Activated CD8-positive, alpha-beta memory T cell treated with anti-CD3 and anti-CD28 coated beads, Interleukin-2, amount 50 U/mL, for 1 hour (primary cell): ENCODE data around the gene HAND2.

ENCODE experiments used
- DNase-seq: peaks from one replicate; pipeline ENCODE4 v3.0.0-alpha.2; 2020; ENCODE audit errors: extremely low read depth

Gene HAND2

DNA sequence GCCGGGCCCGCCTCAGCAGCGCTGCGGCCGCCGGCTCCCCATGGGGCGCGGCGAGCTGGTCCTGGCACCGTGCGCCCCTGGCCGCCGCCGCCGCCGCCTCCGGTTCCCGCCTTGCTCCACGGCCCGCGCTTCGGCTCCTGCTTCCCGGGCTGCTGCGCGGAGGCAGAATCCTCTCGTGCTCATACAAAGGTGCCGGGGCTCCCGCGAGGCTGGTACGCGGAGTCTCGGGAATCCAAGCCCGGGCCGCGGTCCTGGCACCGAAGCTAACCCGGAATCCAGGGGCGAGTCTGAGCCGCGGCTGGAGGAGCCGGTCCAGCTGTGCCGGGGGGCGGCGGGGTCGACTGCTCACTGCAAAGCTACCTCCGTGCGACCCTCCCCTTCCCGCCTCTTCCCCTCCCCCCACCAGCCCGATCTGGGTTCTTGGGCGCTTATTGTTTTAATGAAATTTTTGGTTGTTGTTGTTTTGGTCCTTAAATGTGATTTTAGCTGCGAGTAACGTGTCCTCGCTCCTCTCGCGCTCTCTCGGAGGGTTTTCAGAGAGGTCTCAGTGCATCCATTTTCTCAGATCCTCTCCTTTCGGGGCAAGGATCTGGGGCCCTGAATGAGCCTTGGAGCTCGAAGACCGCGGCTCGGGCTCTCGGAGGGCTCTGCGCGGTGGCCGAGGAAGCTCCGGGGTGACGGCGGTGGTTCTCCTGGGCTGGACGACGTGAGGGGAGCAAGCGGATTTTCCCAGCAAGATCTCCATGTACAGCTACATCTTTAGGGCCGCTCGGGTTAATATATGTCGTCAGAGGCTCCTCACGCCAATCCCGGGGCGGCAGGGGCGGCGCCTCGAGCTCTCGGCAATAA is at the start of gene HAND2:
Gene HAND2, minus strand, starts transcription at position 753 of the 849 bp plus-strand sequence. CDS start 940 bp downstream, outside the sequence.
- DNase-seq: no peak

DNA sequence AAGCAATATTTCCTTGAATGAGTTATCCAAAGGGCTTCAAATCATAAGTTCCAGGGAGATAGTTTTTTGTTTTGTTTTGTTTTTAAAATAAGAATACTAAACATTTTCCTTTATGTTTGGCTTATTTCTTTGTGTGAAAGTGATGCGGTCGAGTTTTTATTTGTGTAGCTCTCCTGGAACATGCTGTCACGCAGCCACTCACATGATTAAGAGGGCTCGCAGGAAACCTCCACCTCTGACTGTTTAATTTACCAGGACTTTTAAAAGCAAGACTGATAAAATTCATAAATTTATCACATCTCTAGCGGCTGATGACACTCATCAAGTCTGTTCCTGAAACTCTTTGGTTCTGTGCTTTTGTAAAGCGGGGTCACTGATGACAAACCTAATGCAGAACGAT is 48.9 kb upstream of the HAND2 start:
- no peak for DNase-seq

DNA sequence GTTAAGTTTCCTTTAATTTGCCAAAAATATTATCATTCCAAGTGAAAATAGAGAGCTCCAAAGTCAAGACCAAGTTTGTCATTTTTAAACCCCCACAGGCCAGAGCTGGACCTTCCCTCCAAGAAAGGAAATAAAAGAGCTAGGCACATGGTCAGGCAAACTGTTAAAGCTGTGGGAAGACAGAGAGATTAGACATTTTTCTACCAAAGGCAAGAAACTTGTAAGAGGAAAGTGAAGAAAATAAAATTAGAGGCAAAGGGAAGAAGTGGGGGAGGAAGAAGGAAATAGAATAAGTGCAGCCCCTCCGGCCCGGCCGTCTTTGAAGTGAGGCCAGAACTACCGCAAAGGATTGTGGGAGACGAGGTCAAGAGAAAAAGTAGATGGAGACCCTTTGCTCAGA is 47.9 kb upstream of the HAND2 start:
- no peak for DNase-seq

DNA sequence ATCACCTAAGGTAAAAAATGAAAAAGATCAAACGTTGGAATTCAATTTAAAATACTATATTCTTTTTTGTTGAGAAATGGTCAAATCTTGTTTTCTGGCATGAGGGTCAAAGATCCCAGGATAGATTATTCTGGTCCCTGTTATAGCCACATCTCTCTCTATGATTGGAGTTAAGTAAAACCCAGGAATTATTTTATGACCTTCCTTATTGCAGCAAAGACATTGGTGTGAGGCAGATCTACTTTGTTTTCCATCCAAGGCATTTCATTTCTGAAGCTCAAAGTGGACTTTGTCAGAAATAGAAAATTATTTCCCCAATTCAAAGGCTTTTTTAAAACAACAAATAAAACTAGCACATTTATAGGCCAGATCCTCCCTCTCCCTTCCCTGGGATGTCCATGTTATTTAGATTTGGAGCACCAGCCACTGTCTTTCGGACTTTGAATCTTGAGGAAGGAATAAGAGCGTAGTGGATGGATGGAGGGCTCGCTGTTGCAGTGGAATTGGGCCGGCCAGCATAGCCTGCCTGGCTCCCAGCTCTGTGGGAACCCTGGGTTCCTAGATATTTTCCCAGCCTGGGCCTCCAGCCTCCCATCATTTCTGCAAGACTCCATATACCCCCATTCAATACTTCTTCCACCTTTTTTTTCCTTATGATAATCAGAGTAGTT is 45.6 kb upstream of the HAND2 start:
- no peak for DNase-seq

DNA sequence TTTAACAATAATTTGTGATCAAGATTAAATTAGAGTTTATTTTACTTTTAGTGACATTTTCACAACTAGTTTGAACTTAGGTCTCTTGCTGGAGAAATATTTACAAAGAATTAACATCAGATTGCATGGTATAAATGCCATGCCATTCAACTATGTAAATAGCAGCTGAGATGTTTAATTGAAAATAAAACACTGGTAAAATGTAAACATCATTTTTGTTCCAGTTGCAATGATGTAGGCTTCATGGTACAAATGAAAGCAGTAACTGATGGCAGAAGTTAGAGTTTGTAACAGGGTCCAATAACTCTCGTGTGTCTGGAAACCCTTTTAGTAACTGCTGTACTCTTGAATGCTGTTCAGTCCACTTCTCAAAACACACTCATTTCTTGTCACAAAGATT is 43.7 kb upstream of the HAND2 start:
- no peak for DNase-seq

DNA sequence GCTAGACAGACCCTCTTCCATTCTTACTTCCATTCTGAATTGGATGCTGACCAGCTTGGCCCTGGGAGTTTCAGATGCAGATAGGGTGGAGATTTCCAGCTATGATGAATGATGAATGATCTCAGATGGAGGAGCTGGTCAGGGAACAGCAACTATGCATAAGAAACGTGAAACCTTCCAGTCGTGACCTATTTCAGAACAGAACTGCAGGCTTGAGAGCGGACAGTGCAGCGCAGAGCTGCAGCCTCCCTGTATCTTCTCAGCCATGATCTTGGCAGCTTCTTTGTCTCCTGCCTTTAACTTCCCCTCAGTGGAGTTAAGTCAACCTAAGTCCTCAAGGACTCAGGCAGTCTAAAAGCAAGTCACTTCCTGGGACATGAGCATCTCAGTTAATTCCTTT is 43.3 kb upstream of the HAND2 start:
- DNase-seq: no peak

DNA sequence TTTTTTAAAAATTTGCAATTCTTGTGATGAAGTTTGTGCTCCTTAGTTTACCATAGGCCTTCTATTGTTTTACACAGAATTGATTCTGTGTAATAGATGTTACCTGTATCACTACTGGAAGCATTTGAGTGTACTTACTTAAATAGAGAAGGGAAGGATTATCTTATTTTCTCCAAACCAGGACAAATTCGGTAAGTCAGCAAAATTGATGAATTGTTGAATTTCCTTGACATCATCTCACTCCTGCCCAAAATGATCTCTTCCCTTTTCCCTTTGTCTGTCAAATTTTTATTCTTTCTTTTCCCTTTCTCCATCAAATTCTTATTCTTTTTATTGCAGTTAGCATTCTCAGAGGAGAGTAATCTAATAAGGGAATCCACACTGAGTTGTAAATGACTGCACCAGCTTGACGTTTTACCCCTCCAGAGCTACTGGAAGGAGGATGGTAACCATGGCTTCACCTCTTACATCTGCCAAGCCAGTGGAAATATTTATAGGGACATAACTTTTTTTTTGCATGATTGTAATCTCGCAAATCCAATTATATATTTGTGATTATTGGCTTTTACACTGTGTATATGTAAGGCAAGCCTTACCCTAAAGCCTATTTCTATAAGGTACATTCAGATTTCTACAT is 42.6 kb upstream of the HAND2 start:
- no peak for DNase-seq

DNA sequence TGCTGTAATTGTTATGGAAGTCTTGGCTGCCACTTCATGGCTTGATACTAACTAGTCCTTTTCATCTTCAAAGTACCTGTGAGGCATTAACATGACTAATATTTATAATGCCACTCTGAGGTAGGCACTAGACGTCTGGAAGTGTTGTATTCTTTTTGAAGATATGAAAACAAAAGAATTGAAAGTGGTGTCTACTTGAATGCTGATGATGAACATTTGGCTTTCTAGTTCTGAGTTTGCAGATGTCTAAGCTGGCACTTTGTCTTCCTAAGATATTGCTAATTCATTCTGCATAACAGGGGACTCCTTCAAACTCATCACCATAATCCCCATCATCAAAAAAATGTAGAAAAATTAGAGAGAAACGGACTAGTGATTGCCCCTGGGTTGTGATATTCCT is 41.6 kb upstream of the HAND2 start:
- no peak for DNase-seq

DNA sequence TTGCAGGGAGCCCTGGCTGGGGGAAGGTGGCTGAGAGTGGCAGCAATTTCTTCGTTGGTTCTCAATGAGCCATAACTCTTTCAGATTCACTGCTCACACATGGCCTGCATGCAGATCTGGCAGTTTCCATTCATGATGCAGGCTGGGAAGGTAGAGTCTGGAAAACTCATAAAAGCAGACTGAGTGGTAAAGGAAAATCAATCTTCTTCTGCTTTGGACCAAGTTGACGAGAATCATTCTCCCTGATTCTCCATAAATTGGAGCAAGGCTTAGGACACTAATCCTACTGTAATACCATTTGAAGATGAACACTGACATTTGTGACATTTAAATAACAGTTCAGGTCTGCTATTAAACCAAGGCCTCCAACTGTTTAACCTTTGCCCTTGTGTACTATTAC is 35.3 kb upstream of the HAND2 start:
- DNase-seq: no peak

DNA sequence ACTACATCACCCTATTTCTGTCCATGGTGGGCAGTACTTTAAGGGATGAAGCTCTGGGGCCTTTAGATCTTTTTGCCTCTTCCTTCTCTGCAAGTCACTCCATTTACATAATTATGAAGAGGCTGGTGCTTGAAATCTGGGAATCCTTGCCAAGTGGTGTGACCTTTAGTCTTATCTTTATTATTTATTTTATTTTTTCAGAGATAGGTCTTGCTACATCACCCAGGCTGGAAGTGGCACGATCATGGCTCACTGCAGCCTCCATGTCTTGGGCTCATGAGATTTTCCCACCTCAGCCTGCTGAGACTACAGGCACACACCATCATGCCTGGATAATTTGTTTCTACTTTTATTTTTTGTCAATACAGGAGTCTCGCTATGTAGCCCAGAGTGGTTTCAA is 34.4 kb upstream of the HAND2 start:
- no peak for DNase-seq

DNA sequence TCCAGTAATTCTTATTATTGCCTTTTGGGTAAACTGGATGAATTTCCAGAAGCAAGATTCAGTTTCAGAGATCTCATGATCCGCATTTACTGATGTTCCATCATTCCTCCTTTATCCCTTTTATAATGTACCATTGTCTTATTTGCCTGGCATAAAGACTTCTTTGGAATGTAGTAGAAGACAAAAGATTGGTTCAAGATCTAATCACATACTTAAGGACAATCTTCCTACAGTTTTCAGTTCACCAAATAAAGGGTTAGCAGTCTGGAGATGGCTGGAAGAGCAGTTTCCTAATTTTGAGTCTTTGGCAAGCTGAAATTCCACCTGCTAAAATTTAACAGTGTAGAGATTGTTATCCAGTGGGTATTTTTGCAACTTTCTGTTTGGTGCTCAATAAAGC is 30.9 kb upstream of the HAND2 start:
- DNase-seq: no peak

DNA sequence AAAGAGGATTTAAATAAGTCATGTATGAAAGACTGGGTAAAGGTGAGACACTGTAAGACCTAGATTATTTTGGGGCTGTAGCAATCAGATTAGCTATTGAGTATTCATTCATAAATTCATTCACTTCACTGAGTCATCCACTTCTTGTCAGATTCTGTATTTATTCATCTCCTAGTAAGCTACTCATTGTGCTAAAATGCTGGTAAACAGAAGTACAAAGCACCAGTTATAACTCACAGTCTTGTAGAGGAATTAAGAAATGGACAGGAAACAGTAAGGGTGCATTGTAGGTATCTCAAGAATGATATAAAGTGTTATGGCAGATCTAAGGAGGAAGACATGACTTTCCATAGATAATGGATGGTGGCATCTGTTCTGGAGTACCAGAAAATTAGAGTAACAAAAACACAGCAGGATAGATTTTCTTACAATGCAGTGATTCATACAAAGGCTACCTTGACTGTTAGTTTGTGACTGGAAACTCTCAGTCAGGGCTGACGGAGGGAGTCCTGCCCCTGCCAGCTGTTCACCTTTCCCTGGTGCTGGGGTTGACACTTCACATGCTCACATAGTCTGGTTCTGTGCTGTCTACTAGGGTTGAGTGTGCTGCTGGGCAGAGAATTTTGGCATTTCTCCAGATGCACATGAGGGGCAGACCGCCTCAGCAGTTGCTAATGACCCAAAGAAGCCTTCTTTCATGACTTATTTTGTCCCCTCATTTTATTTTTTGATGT is 26.5 kb upstream of the HAND2 start:
- no peak for DNase-seq

DNA sequence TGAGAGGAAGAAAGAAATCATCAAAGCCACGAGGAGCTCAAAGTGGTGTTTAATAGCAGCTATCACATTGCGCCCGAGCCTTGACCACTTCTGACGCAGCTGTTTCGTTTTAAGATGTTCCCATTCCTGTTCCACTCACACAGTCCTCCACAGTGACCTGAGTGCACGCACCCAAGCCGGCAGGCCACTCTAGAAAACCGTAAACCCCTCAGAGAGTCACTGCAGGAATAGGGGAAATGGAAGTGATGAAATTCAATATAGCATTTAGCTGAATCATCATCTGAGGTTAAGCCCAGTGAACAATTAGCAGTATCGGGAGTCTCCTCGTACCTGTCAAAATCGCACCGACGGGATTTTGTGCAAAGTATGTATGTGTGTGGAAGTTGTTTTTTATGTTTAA is 17.9 kb upstream of the HAND2 start:
- DNase-seq: no peak

DNA sequence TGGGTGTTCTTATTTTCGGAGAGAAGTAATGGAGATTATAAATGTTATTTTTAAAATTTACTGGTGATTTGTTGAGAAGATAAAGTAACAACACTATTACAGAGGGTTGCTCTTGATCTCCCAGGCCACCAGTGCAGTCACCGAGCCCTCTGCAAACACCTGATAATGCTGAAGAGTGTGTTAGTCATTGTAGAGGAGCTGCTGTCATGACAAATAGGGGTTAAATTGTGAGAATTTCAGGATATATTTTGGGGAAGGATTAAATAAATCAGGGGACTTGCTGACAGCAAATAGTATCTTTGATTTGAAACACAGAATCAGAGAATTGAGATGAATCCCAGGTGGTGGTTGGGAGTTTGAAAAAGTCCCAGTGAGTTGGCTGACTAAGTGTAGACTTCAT is 16.7 kb upstream of the HAND2 start:
- DNase-seq: no peak

DNA sequence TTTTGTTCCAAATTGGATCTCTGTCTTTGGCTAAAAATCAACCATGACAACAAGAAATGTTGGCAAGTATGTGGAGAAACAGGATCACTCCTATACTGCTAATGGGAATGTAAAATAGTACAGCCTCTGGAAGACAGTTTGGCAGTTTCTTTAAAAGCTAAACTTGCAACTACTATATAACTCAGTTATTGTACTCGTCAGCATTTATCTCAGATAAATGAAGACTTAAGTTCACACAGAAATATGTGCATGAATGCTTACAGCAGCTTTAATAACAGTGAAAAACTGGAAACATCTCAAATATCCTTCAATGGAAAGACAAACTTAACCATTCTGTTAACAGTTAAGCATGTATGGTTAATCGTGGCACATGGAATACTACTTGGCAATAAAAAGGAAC is 15.4 kb upstream of the HAND2 start:
- no peak for DNase-seq

DNA sequence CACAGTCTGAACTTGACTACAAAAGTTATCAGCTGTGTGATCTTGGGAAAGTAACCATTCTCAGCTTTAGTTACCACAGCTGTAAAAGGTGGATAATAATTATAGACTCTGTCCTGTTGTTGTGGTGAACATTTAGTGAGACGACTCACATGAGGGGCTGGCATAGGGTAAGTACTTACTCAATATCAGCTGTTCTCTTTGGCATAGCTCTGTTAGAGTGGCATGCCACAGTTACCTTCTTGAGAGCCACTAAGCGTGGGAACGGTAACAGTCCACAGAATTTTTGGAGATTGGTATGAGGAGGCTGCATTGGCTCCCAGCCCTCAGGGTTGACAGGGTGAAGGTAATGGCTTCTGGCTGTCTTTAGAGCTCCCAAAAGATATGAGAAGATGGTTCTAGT is 13.2 kb upstream of the HAND2 start:
- no peak for DNase-seq

DNA sequence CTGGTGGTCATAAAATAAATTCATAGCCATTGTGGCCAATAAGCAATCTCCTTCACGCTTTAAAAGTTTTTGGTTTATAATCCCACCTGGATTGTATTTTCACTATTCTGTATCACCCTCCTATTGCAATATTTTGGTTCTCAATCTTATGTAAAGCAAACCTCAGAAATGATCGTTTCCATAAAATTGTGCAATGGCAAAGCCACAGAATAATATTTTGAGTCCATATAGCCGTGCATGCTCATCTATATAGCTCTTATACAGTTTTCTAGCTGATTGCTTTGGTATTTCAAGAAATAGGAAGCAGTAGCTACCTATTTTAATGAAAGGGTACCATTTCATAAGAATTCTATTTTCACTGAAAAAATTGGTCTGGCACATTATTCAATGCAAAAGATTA is 10.0 kb upstream of the HAND2 start:
- no peak for DNase-seq

DNA sequence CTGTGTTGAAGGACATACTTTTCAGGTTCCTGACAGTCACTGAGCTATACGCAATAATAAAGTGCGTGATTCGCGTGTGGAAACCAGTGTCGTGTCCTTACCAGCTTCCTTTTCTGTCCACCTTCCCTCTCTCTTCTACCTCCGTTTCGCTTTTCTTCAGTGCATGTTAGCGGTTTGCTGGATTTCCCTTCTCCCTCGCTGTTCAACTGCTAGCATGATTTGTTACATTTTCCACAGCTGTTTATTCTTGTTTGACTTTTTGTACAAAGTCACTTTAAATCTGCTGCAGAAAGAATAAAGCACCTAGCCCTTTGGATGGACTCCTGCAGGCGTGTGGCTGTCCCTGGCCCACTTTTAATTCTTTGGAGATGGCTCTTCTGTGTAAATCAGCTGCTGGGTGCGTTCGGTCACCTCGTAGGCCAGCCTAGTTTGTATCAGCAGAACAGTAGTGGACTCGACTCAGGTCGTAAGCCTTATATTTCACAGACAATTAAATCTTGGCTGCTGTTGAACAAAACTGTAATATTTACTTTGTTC is 8.9 kb upstream of the HAND2 start:
- DNase-seq: no peak

DNA sequence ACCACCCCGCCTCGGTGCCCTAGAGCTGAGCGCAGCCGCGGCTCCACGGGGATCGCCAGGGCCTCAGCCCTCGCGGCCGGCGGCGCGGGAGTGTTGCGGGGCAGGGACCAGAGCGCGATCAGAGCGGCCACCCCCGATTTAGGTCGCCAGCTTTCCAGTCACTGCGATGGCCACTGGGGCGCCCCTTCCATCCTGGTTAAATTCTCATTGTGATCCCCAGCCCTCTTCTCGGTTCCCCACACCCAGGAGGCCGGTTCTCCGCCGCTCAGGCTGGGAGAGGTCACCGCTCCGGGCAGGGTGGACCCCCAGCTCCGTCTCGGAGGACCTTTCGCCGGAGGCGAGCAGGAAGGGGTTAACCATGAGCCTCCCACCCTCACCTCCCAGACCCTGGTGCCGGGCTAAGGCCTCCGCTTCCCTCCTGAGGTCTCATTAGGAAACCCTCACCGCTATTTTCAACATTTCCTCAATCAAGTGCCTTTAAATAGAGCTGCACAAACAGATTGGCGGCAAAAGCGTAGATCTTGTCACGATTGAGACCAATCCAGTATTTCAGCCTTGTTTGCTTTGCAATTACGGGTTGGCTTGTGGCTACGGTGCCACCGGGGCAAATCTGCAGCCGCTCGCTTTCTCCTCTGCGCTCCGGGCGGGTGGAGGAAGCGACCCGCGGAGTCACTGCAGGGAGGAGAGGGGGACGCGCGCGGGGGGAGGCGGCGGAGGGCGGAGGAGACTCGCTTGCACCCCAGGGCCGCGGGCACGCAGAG is 8.3 kb upstream of the HAND2 start:
- no peak for DNase-seq

DNA sequence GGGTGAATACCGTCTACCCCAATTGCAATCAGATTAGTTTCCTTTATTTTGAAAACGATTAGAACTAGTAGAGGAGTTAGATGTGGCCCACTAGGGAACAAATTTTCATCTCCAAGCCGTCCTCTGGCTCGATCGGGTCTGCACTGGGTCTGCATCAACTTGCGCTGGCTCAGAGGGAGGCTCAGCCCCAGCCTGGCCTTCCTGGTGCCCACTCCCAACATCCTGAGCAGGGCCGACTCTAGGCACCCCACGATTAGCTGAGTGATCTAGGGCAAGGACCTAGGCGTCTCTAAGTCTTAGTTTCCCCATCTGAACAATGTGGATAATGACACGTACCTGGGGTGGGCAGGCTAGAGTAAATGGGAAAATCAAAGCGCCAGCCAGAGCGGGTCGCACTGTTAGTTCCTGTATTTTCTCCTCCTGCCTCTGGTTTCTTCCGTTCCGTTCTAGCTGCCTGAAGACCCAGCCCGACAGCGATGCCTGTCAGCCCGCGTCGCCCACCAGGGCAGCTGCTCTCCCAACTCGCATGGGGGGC is 7.7 kb upstream of the HAND2 start:
- no peak for DNase-seq

DNA sequence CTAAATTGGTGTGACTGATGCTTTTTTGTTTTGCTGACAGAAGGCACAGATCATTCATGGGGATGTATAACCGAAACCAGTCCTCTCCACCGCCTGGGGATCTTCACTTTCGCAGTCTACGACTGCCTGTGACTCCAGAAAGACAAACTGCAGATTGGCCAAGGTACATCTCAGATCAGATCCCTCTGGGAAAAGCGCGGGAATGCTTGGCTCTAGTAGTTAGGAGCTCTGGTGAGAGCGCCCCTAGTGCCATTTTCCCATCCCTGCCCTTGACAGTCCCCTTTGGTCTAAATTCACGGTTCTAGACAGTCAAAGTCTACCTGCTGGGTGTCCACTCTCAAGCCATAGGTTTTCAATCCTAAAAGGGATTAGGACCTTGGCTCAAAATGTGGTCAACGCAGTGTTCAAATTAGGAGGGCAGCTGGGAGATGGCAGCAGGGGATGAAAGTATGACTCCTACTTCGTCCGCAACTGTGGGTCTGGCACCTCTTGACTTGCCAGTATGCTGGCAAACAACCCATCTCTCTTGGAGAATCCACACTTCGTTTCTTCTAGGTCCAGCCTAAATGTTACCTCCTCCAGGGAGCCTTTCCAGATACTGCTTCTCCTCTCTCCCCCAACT is 6.9 kb upstream of the HAND2 start:
- no peak for DNase-seq
